Measurements from ENCODE around the gene SNX13.
"Not testable (repeated sequence)": the region's sequence is repeated elsewhere in the genome, so short reads cannot be mapped to it uniquely, and the experiment has no call there.

The SNX13 gene

GRCh38 chr7:17844022-17844421 lies 96.3 kb downstream of the SNX13 start:
- no peak for DNase-seq

- DNase-seq: no peak
These were observed 97.3 kb downstream of the SNX13 start for GRCh38 chr7:17843041-17843440.

GRCh38 chr7:17832820-17833355 lies 107.4 kb downstream of the SNX13 start:
- no peak for DNase-seq

GRCh38 chr7:17832242-17832641 lies 108.1 kb downstream of the SNX13 start:
- no peak for DNase-seq

GRCh38 chr7:17830206-17830605 lies 110.1 kb downstream of the SNX13 start:
- no peak for DNase-seq

GRCh38 chr7:17829001-17829400 lies 111.3 kb downstream of the SNX13 start:
- no peak for DNase-seq

- no peak for DNase-seq
These were observed 117.6 kb downstream of the SNX13 start for GRCh38 chr7:17822547-17823173.

GRCh38 chr7:17816903-17817302 lies 123.4 kb downstream of the SNX13 start:
- DNase-seq: no peak

GRCh38 chr7:17815318-17815717 lies 125.0 kb downstream of the SNX13 start:
- DNase-seq: no peak

GRCh38 chr7:17814058-17814457 lies 126.2 kb downstream of the SNX13 start:
- DNase-seq: no peak

- DNase-seq: not testable (repeated sequence)
These were observed 131.1 kb downstream of the SNX13 start for GRCh38 chr7:17809215-17809614.

- DNase-seq: no peak
These were observed 133.1 kb downstream of the SNX13 start for GRCh38 chr7:17807242-17807641.

GRCh38 chr7:17806631-17807030 lies 133.7 kb downstream of the SNX13 start:
- no peak for DNase-seq

- no peak for DNase-seq
These were observed 138.2 kb downstream of the SNX13 start for GRCh38 chr7:17802056-17802455.

GRCh38 chr7:17792075-17792936 lies 148.0 kb downstream of the SNX13 start:
- DNase-seq: no peak

GRCh38 chr7:17787257-17787656 lies 153.0 kb downstream of the SNX13 start:
- DNase-seq: no peak

- no peak for DNase-seq
These were observed 153.9 kb downstream of the SNX13 start for GRCh38 chr7:17786314-17786852.

- DNase-seq: no peak
These were observed 158.1 kb downstream of the SNX13 start for GRCh38 chr7:17782216-17782549.

- DNase-seq: no peak
These were observed 158.6 kb downstream of the SNX13 start for GRCh38 chr7:17781491-17782215.

- DNase-seq: no peak
These were observed 160.9 kb downstream of the SNX13 start for GRCh38 chr7:17779381-17779780.

GRCh38 chr7:17774716-17775288 lies 165.5 kb downstream of the SNX13 start:
- DNase-seq: no peak

GRCh38 chr7:17774248-17774647 lies 166.0 kb downstream of the SNX13 start:
- DNase-seq: no peak

GRCh38 chr7:17773289-17773626 lies 167.0 kb downstream of the SNX13 start:
- DNase-seq: no peak

All from activated naive CD4-positive, alpha-beta T cell (primary cell).